IMR-90 (cell line): ENCODE data around the gene ARFGEF3. TPM values are rescaled to one million over a fixed set of nuclear protein-coding genes. Genes with fewer than 3 reads are reported as not detected.

Source experiments
- ATAC-seq: fragments of 200-7000 bp; cut with Tn5 transposase; 2 replicates; pipeline ENCODE4 v1.9.1; 2020; ENCODE audit warnings: low read depth, mild to moderate bottlenecking, moderate library complexity
- BruUV-seq: library from RNA; stranded (reverse); fragments of 400-500 nt; replicated peaks from 2 replicates; lab custom pipeline; 2021; lab: Mats Ljungman, UMichigan
- CTCF ChIA-PET: fragments of 300-600 bp; formaldehyde crosslinking; extraction: SDS; loops from one replicate; lab custom pipeline; 2021; ENCODE audit warnings: antibody characterized with exemption; lab: Yijun Ruan, JAX
- POLR2A ChIA-PET: fragments of 300-600 bp; sonication (Branson Sonifier 250); formaldehyde crosslinking; loops from one replicate; lab custom pipeline; 2022; ENCODE audit warnings: antibody characterized with exemption; ENCODE audit not compliant: unreplicated experiment; lab: Charles Lee
- DNase-seq: peaks from one replicate; pipeline ENCODE4 v3.0.0; 2013
- H2AFZ ChIP-seq: replicated peaks from 2 replicates; pipeline ENCODE3; 2013; ENCODE audit warnings: low read length, mild to moderate bottlenecking; ENCODE audit not compliant: poor library complexity
- H2AK5ac ChIP-seq: 2 replicates; pipeline ENCODE4 v1.6.1; 2013; ENCODE audit warnings: low read depth, low read length, inconsistent platforms
- H2AK9ac ChIP-seq: replicated peaks from 2 replicates; pipeline ENCODE3; 2013; ENCODE audit warnings: mild to moderate bottlenecking, low read depth, low read length, moderate library complexity; ENCODE audit not compliant: poor library complexity
- H2BK120ac ChIP-seq: 2 replicates; pipeline ENCODE4 v1.6.1; 2013; ENCODE audit warnings: low read depth, low read length, inconsistent platforms
- H2BK15ac ChIP-seq: 3 replicates; pipeline ENCODE4 v1.6.1; 2013; ENCODE audit warnings: low read depth, low read length, inconsistent platforms
- H2BK20ac ChIP-seq: 2 replicates; pipeline ENCODE4 v1.6.1; 2013; ENCODE audit warnings: low read depth, mild to moderate bottlenecking, inconsistent platforms, low read length, moderate library complexity
- H2BK5ac ChIP-seq: 2 replicates; pipeline ENCODE4 v1.6.1; 2013; ENCODE audit warnings: mild to moderate bottlenecking, low read depth, low read length, inconsistent platforms; ENCODE audit not compliant: poor library complexity, severe bottlenecking
- H3K14ac ChIP-seq: replicated peaks from 2 replicates; pipeline ENCODE4 v1.6.1; 2013; ENCODE audit warnings: low read depth, low read length, inconsistent platforms
- H3K18ac ChIP-seq: 2 replicates; pipeline ENCODE4 v1.6.1; 2013; ENCODE audit warnings: low read depth, low read length, control low read depth
- H3K23ac ChIP-seq: 2 replicates; pipeline ENCODE4 v1.6.1; 2013; ENCODE audit warnings: low read depth, low read length, inconsistent platforms
- H3K27ac ChIP-seq: 2 replicates; pipeline ENCODE4 v1.5.1; 2013; ENCODE audit warnings: mild to moderate bottlenecking, control low read depth, low read length; ENCODE audit not compliant: insufficient read depth
- H3K27me3 ChIP-seq: 2 replicates; pipeline ENCODE4 v1.6.1; 2013; ENCODE audit warnings: low read length; ENCODE audit not compliant: control insufficient read depth, insufficient read depth
- H3K36me3 ChIP-seq: 2 replicates; pipeline ENCODE4 v1.6.1; 2013; ENCODE audit warnings: low read length, mixed read lengths; ENCODE audit not compliant: control insufficient read depth, insufficient read depth
- H3K4ac ChIP-seq: 2 replicates; pipeline ENCODE4 v1.6.1; 2013; ENCODE audit warnings: low read depth, low read length, inconsistent platforms
- H3K4me1 ChIP-seq: 2 replicates; pipeline ENCODE4 v1.6.1; 2013; ENCODE audit warnings: low read length, mixed read lengths; ENCODE audit not compliant: control insufficient read depth, insufficient read depth
- H3K4me2 ChIP-seq: 2 replicates; pipeline ENCODE4 v1.6.1; 2013; ENCODE audit warnings: low read depth, mild to moderate bottlenecking, control low read depth, low read length, moderate library complexity
- H3K4me3 ChIP-seq: 2 replicates; pipeline ENCODE4 v1.5.1; 2013; ENCODE audit warnings: low read depth, mild to moderate bottlenecking, control low read depth, low read length, moderate library complexity; ENCODE audit not compliant: insufficient read depth
- H3K56ac ChIP-seq: 2 replicates; pipeline ENCODE4 v1.6.1; 2013; ENCODE audit warnings: low read length, inconsistent platforms; ENCODE audit not compliant: insufficient read depth; ENCODE audit errors: extremely low read depth
- H3K79me1 ChIP-seq, 2 experiments: 2 replicates each; pipeline ENCODE4 v1.6.1; 2013; ENCODE audit warnings: low read length in 2 of 2, inconsistent platforms in 1 of 2, low read depth in 1 of 2
- H3K9ac ChIP-seq: 2 replicates; pipeline ENCODE4 v1.6.1; 2013; ENCODE audit warnings: low read depth, low read length, control low read depth
- H3K9me1 ChIP-seq: 2 replicates; pipeline ENCODE4 v1.6.1; 2013; ENCODE audit warnings: low read length, inconsistent platforms; ENCODE audit not compliant: insufficient read depth
- H3K9me3 ChIP-seq: 2 replicates; pipeline ENCODE4 v1.6.1; 2013; ENCODE audit warnings: low read length; ENCODE audit not compliant: control insufficient read depth, insufficient read depth
- H4K20me1 ChIP-seq: 2 replicates; pipeline ENCODE4 v1.6.1; 2013; ENCODE audit warnings: low read length, inconsistent platforms; ENCODE audit not compliant: insufficient read depth
- H4K5ac ChIP-seq: 2 replicates; pipeline ENCODE4 v1.6.1; 2013; ENCODE audit warnings: mild to moderate bottlenecking, low read depth, low read length, control low read depth
- H4K8ac ChIP-seq, 2 experiments: 2 replicates each; pipeline ENCODE4 v1.6.1; 2013; ENCODE audit warnings: low read depth in 2 of 2, low read length in 2 of 2, control low read depth in 1 of 2, inconsistent platforms in 1 of 2
- H4K91ac ChIP-seq: 2 replicates; pipeline ENCODE4 v1.6.1; 2013; ENCODE audit warnings: low read depth, low read length, inconsistent platforms; ENCODE audit not compliant: insufficient read depth
- BHLHE40 ChIP-seq: fragments of 150-350 bp; IDR thresholded peaks from 2 replicates; pipeline ENCODE4 v1.6.1; 2016; ENCODE audit warnings: mild to moderate bottlenecking, low read depth, low read length
- CEBPB ChIP-seq: IDR thresholded peaks from 2 replicates; pipeline ENCODE4 v1.6.1; 2012; ENCODE audit warnings: low read depth, low read length, improper control_type of control experiment
- CHD1 ChIP-seq: IDR thresholded peaks from 2 replicates; pipeline ENCODE4 v1.6.1; 2012; ENCODE audit warnings: low read depth, low read length, improper control_type of control experiment
- FOS ChIP-seq: fragments of 150-350 bp; IDR thresholded peaks from 2 replicates; pipeline ENCODE4 v1.6.1; 2016; ENCODE audit warnings: low read depth, low read length
- MAZ ChIP-seq: IDR thresholded peaks from 2 replicates; pipeline ENCODE4 v1.6.1; 2012; ENCODE audit warnings: low read depth, mild to moderate bottlenecking, low read length, improper control_type of control experiment, moderate library complexity, borderline replicate concordance
- MXI1 ChIP-seq: IDR thresholded peaks from 2 replicates; pipeline ENCODE4 v1.6.1; 2012; ENCODE audit warnings: low read depth, mild to moderate bottlenecking, low read length, moderate library complexity, borderline replicate concordance
- NFE2L2 ChIP-seq: fragments of 150-350 bp; IDR thresholded peaks from 2 replicates; pipeline ENCODE4 v1.6.1; 2016; ENCODE audit warnings: low read depth, mild to moderate bottlenecking, low read length
- RFX5 ChIP-seq: IDR thresholded peaks from 2 replicates; pipeline ENCODE4 v1.8.0; 2012; ENCODE audit warnings: low read depth, mild to moderate bottlenecking, low read length, moderate library complexity
- SMC3 ChIP-seq: fragments of 150-350 bp; IDR thresholded peaks from 2 replicates; pipeline ENCODE4 v1.6.1; 2016; ENCODE audit warnings: low read depth, mild to moderate bottlenecking, antibody characterized with exemption, low read length, moderate library complexity
- WGBS, 2 experiments: methylation state at CpG; one replicate each; pipeline versions ENCODE4 v1.1.5 to v1.1.7; 2013; ENCODE audit warnings: missing lambda C conversion rate in 2 of 2; ENCODE audit not compliant: insufficient read length in 1 of 2; ENCODE audit errors: extremely low coverage in 2 of 2; 5-methylcytosine and 5-hydroxymethylcytosine counted together
- dilution Hi-C: fragments of 300-500 bp; cut with HindIII; formaldehyde crosslinking; loops from one replicate; pipeline ENCODE4 v1.14.3; 2018; ENCODE audit warnings: low sequenced_read_pairs; ENCODE audit not compliant: unreplicated experiment
- in situ Hi-C: fragments of 300-500 bp; cut with MboI; formaldehyde crosslinking; loops from 3 replicates; pipeline ENCODE4 v1.14.3; 2019; ENCODE audit warnings: low sequenced_read_pairs, inconsistent platforms, mixed read lengths
- intact Hi-C: fragments of 100-400 bp; cut with micrococcal nuclease; formaldehyde crosslinking; loops from 2 replicates; pipeline ENCODE4 v1.10.0; 2022
- polyA plus RNA-seq, 3 experiments: library from polyadenylated mRNA; depleted of rRNA; stranded (reverse); fragments of >200 nt; gene quantifications; 2 replicates each; pipeline ENCODE4 v1.2.3, GENCODE V29; 2012; ENCODE audit warnings: low replicate concordance in 1 of 3
- total RNA-seq: library from RNA; depleted of rRNA; stranded (reverse); fragments of >200 nt; gene quantifications from 2 replicates; pipeline ENCODE4 v1.2.3, GENCODE V29; 2012

Gene ARFGEF3
- total and polyA plus RNA-seq, 2 of the 4 experiments (the other 2 are of a cell fraction) = under 0.01 to 0.02 TPM

GRCh38 chr6:138346302-138347195 lies 184.8 kb downstream of the ARFGEF3 start:
- Histone ChIP-seq H3K9me1 (no peaks in the 10 kb centered on the region), H3K23ac (no peak overlapping the region), H2BK120ac (no peak overlapping the region), H2BK15ac (no peak overlapping the region), H4K5ac (no peak overlapping the region), H3K18ac (no peak overlapping the region), H3K4ac (no peak overlapping the region), H3K14ac (no peak overlapping the region), H3K27me3 (peaks cover 14% of the 10 kb centered on the region), H3K4me2 (no peak overlapping the region), H2BK20ac (no peak overlapping the region), H3K27ac (no peak overlapping the region), H4K91ac (no peak overlapping the region), H3K9me3 (no peaks in the 10 kb centered on the region), H3K79me1 (no peaks in the 10 kb centered on the region), H2AK9ac (no peak overlapping the region), H3K4me3 (no peak overlapping the region), H3K36me3 (no peaks in the 10 kb centered on the region), H3K9ac (no peak overlapping the region), H4K20me1 (no peaks in the 10 kb centered on the region), H3K56ac (no peak overlapping the region), H2BK5ac (no peak overlapping the region), H3K4me1 (no peaks in the 10 kb centered on the region), H2AFZ (no peak overlapping the region), H4K8ac (no peak overlapping the region), H2AK5ac (no peak overlapping the region)
- ATAC-seq (peak; percentile 40; the same call in 1 of the 2 replicates), DNase-seq (peak; percentile 19)
- ChIA-PET POLR2A (no interaction called here), CTCF (no interaction called here)
- TF ChIP-seq FOS (no peak), NFE2L2 (no peak), MXI1 (no peak), RFX5 (no peak), SMC3 (no peak), CEBPB (no peak), CHD1 (no peak), BHLHE40 (no peak), MAZ (no peak)
- dilution Hi-C loops = no loop called here
- in situ Hi-C loops = no loop called here
- no CpG with 5 or more reads among the region's 2 CpGs for WGBS, 2 experiments
- no TSS peak for BruUV-seq
- intact Hi-C loops = no loop called here
